K562 (cell line): ENCODE results near the gene PSMD4. TPM values are rescaled to one million over a fixed set of nuclear protein-coding genes. Genes with fewer than 3 reads are reported as not detected.

ENCODE experiments used
- CBFA2T3 ChIP-seq: fragments of 450-650 bp; IDR thresholded peaks from 2 replicates; pipeline ENCODE4 v1.6.1; 2017
- FOXA1 ChIP-seq: fragments of 450-650 bp; IDR thresholded peaks from 2 replicates; pipeline ENCODE4 v1.6.1; 2016; ENCODE audit warnings: mild to moderate bottlenecking, borderline replicate concordance
- FOXP1 ChIP-seq: sonication (generic); formaldehyde crosslinking; IDR thresholded peaks from 2 replicates; pipeline ENCODE4 v1.8.0; 2022; ENCODE audit warnings: mild to moderate bottlenecking, missing genetic modification reagents
- GATAD2A ChIP-seq: fragments of 450-650 bp; IDR thresholded peaks from 2 replicates; pipeline ENCODE4 v1.6.1; 2017
- HDGF ChIP-seq: fragments of 450-650 bp; IDR thresholded peaks from 2 replicates; pipeline ENCODE4 v1.6.1; 2016
- HEY1 ChIP-seq: fragments of 250-450 bp; sonication (Bioruptor Pico); IDR thresholded peaks from 2 replicates; pipeline ENCODE4 v1.5.0; 2020; ENCODE audit warnings: mild to moderate bottlenecking, moderate library complexity, borderline replicate concordance
- ILF3 ChIP-seq: fragments of 450-650 bp; IDR thresholded peaks from 2 replicates; pipeline ENCODE4 v1.6.1; 2018; ENCODE audit warnings: antibody characterized with exemption, mild to moderate bottlenecking, moderate library complexity, borderline replicate concordance
- KLF16 ChIP-seq: IDR thresholded peaks from 2 replicates; pipeline ENCODE4 v1.6.1; 2016; ENCODE audit warnings: antibody characterized with exemption
- MYNN ChIP-seq, 2 experiments: sonication (generic); formaldehyde crosslinking in 1 of 2; IDR thresholded peaks; 2 replicates each; pipeline versions ENCODE4 v1.5.0 to v1.6.1; 2016 to 2020; ENCODE audit warnings: antibody characterized with exemption in 1 of 2, missing genetic modification reagents in 1 of 2
- NCOA4 ChIP-seq: fragments of 450-650 bp; IDR thresholded peaks from 2 replicates; pipeline ENCODE4 v1.6.1; 2018; ENCODE audit warnings: mild to moderate bottlenecking; ENCODE audit not compliant: partially characterized antibody
- PHB ChIP-seq: fragments of 250-450 bp; sonication (Bioruptor Pico); IDR thresholded peaks from 2 replicates; pipeline ENCODE4 v1.5.0; 2021
- RUNX1 ChIP-seq: sonication (generic); IDR thresholded peaks from 2 replicates; pipeline ENCODE4 v1.6.1; 2016; ENCODE audit warnings: antibody characterized with exemption, low read depth
- SMAD2 ChIP-seq: fragments of 150-350 bp; IDR thresholded peaks from 2 replicates; pipeline ENCODE4 v1.6.1; 2014; ENCODE audit warnings: low read depth, mild to moderate bottlenecking, low read length
- TCF3 ChIP-seq: sonication (generic); formaldehyde crosslinking; IDR thresholded peaks from 2 replicates; pipeline ENCODE4 v1.4.0; 2020; ENCODE audit warnings: mild to moderate bottlenecking, missing genetic modification reagents
- U2AF1 ChIP-seq: fragments of 200-400 bp; formaldehyde crosslinking; optimal IDR thresholded peaks from 2 replicates; pipeline ENCODE3; 2017; ENCODE audit warnings: mild to moderate bottlenecking, low read depth, low read length, moderate library complexity
- ZNF263 ChIP-seq: sonication (generic); formaldehyde crosslinking; IDR thresholded peaks from 2 replicates; pipeline ENCODE4 v1.8.0; 2022; ENCODE audit warnings: mild to moderate bottlenecking, missing genetic modification reagents, borderline replicate concordance
- ZNF561 ChIP-seq: fragments of 450-650 bp; formaldehyde crosslinking; conservative IDR thresholded peaks from 2 replicates; pipeline ENCODE4 v1.4.0; 2020; ENCODE audit warnings: mild to moderate bottlenecking, moderate library complexity
- polyA plus RNA-seq, 8 experiments: library from polyadenylated mRNA; depleted of rRNA in 4 of 8; stranded (reverse) in 5 of 8; unstranded in 3 of 8; fragments of >200 nt; fragmentation: Nextera tagmentation in 2 of 8; fragmentation: Illumina TruSeq in 1 of 8; extraction: Ambion mirVana in 2 of 8; extraction: Trizol in 1 of 8; gene quantifications; 2 replicates each; pipeline versions ENCODE4 v1.2.1 to v1.2.3, GENCODE V29; 2011 to 2014; ENCODE audit warnings: inconsistent platforms in 1 of 8, missing spikeins in 1 of 8
- total RNA-seq, 7 experiments: library from RNA; depleted of rRNA in 6 of 7; stranded (reverse); fragments of >200 nt in 6 of 7; fragmentation: Illumina TruSeq in 2 of 7; extraction: Trizol in 2 of 7; gene quantifications; 2 replicates each; pipeline versions ENCODE4 v1.2.1 to v1.2.3, GENCODE V29; 2011 to 2021; ENCODE audit warnings: low replicate concordance in 1 of 7
- TF ChIP-seq, protein P1 (sequence below): fragments of 450-650 bp; formaldehyde crosslinking; IDR thresholded peaks from 2 replicates; pipeline ENCODE4 v1.4.0; 2020; ENCODE audit warnings: mild to moderate bottlenecking, moderate library complexity
- TF ChIP-seq, protein P2 (sequence below): fragments of 250-450 bp; sonication (Bioruptor Pico); IDR thresholded peaks from 2 replicates; pipeline ENCODE4 v1.9.0; 2021; ENCODE audit warnings: mild to moderate bottlenecking
- TF ChIP-seq, protein P3 (sequence below): sonication (generic); formaldehyde crosslinking; IDR thresholded peaks from 2 replicates; pipeline ENCODE4 v1.8.0; 2022; ENCODE audit warnings: missing genetic modification reagents, mild to moderate bottlenecking, borderline replicate concordance
- TF ChIP-seq, protein P4 (sequence below): fragments of 250-450 bp; sonication (Bioruptor Pico); IDR thresholded peaks from 2 replicates; pipeline ENCODE4 v1.4.0; 2020; ENCODE audit warnings: mild to moderate bottlenecking
- TF ChIP-seq, protein P5 (sequence below): fragments of 450-650 bp; formaldehyde crosslinking; IDR thresholded peaks from 2 replicates; pipeline ENCODE4 v1.4.0; 2022; ENCODE audit warnings: missing genetic modification characterization
- TF ChIP-seq, protein P6 (sequence below): fragments of 250-450 bp; sonication (Bioruptor Pico); IDR thresholded peaks from 2 replicates; pipeline ENCODE4 v1.8.0; 2021; ENCODE audit warnings: moderate library complexity, mild to moderate bottlenecking, inconsistent platforms

The PSMD4 gene
- total and polyA plus RNA-seq, 9 of the 15 experiments (the other 6 are each of a cell fraction or from before 2014, with no cell fraction given): 194 to 353 (median 295) TPM

DNA sequence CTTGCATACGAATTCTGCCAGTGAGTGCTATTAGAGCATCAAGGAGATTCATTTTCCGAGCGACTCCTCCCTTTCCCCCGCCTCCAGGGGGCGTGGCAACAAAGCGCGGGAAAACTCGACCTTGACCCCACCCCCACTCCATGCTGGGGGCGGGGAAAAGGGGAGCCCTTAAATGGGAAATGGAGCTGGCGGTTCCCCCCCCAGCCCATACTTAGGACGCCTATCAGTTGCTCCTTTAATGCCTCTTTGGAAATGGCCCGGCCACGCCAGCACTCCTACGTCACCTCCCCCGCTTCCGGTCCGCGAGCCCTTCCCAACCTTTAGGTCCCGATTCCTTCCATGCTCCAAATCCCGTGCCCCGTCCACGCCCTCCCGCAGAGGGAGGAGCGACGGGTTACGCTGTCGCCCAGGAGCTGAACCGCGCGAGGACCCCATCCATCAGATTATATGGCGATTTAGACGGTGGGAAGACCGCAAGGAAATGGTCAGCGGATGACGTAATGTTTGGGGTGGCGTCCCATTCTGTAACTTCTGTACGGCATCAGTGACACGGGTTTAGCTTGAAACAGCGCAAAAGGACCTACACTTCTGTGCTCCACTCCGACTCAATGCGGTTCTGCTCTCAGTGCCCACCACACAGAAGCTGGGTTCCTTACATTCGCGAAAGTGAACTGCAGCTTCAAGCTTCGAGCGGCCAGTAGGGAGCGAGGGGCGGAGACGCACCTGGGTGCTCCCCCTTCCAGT, 26.9 kb downstream of the PSMD4 start (continued):
- TF ChIP-seq, protein P1, sequence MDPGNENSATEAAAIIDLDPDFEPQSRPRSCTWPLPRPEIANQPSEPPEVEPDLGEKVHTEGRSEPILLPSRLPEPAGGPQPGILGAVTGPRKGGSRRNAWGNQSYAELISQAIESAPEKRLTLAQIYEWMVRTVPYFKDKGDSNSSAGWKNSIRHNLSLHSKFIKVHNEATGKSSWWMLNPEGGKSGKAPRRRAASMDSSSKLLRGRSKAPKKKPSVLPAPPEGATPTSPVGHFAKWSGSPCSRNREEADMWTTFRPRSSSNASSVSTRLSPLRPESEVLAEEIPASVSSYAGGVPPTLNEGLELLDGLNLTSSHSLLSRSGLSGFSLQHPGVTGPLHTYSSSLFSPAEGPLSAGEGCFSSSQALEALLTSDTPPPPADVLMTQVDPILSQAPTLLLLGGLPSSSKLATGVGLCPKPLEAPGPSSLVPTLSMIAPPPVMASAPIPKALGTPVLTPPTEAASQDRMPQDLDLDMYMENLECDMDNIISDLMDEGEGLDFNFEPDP (CRISPR knock-in tag): no peak
- TF ChIP-seq, protein P2, sequence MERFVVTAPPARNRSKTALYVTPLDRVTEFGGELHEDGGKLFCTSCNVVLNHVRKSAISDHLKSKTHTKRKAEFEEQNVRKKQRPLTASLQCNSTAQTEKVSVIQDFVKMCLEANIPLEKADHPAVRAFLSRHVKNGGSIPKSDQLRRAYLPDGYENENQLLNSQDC (CRISPR knock-in tag): no peak
- TF ChIP-seq ILF3 (no peak), HDGF (no peak; the same call in 1 of the 2 replicates), TCF3 (CRISPR knock-in tag) (no peak; the same call in 1 of the 2 replicates), MYNN (IDR thresholded peaks at IDR 0.05) (no peak), MYNN (CRISPR knock-in tag; IDR thresholded peaks at IDR 0.05) (no peak), ZNF263 (CRISPR knock-in tag) (peak; percentile 65), NCOA4 (no peak), ZNF561 (CRISPR knock-in tag) (no peak), FOXA1 (no peak), KLF16 (peak; percentile 53), CBFA2T3 (peak; percentile 34), U2AF1 (no peak), PHB (CRISPR knock-in tag) (no peak), HEY1 (CRISPR knock-in tag) (no peak), SMAD2 (no peak), GATAD2A (no peak), FOXP1 (CRISPR knock-in tag) (peak; percentile 61; the same call in 1 of the 2 replicates), RUNX1 (no peak)
- TF ChIP-seq, protein P3, sequence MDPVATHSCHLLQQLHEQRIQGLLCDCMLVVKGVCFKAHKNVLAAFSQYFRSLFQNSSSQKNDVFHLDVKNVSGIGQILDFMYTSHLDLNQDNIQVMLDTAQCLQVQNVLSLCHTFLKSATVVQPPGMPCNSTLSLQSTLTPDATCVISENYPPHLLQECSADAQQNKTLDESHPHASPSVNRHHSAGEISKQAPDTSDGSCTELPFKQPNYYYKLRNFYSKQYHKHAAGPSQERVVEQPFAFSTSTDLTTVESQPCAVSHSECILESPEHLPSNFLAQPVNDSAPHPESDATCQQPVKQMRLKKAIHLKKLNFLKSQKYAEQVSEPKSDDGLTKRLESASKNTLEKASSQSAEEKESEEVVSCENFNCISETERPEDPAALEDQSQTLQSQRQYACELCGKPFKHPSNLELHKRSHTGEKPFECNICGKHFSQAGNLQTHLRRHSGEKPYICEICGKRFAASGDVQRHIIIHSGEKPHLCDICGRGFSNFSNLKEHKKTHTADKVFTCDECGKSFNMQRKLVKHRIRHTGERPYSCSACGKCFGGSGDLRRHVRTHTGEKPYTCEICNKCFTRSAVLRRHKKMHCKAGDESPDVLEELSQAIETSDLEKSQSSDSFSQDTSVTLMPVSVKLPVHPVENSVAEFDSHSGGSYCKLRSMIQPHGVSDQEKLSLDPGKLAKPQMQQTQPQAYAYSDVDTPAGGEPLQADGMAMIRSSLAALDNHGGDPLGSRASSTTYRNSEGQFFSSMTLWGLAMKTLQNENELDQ (CRISPR knock-in tag): peak; percentile 87; the same call in 1 of the 2 replicates
- TF ChIP-seq, protein P4, sequence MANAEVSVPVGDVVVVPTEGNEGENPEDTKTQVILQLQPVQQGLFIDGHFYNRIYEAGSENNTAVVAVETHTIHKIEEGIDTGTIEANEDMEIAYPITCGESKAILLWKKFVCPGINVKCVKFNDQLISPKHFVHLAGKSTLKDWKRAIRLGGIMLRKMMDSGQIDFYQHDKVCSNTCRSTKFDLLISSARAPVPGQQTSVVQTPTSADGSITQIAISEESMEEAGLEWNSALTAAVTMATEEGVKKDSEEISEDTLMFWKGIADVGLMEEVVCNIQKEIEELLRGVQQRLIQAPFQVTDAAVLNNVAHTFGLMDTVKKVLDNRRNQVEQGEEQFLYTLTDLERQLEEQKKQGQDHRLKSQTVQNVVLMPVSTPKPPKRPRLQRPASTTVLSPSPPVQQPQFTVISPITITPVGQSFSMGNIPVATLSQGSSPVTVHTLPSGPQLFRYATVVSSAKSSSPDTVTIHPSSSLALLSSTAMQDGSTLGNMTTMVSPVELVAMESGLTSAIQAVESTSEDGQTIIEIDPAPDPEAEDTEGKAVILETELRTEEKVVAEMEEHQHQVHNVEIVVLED: peak; percentile 35; the same call in 1 of the 2 replicates
- TF ChIP-seq, protein P5, sequence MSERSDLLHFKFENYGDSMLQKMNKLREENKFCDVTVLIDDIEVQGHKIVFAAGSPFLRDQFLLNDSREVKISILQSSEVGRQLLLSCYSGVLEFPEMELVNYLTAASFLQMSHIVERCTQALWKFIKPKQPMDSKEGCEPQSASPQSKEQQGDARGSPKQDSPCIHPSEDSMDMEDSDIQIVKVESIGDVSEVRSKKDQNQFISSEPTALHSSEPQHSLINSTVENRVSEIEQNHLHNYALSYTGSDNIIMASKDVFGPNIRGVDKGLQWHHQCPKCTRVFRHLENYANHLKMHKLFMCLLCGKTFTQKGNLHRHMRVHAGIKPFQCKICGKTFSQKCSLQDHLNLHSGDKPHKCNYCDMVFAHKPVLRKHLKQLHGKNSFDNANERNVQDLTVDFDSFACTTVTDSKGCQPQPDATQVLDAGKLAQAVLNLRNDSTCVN (CRISPR knock-in tag): no peak
- TF ChIP-seq, protein P6, sequence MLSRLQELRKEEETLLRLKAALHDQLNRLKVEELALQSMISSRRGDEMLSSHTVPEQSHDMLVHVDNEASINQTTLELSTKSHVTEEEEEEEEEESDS (CRISPR knock-in tag): no peak
